Upper lobe of right lung (tissue), 1 donor: ENCODE data around the gene PIM2. TPM values are rescaled to one million over a fixed set of nuclear protein-coding genes. Genes with fewer than 3 reads are reported as not detected.
A peak's percentile ranks its signal among the peaks of the same experiment; 100 is the strongest.

ENCODE experiments used
- ATAC-seq: fragments of 200-7000 bp; cut with Tn5 transposase; one replicate; pipeline ENCODE4 v1.9.1; 2020; ENCODE audit warnings: mild to moderate bottlenecking, moderate library complexity
- DNase-seq: peaks from one replicate; pipeline ENCODE4 v3.0.0-alpha.2; 2020
- H3K27ac ChIP-seq: fragments of 200-600 bp; one replicate; pipeline ENCODE4 v1.8.0; 2022
- H3K27me3 ChIP-seq: fragments of 200-600 bp; one replicate; pipeline ENCODE4 v1.8.0; 2022; ENCODE audit warnings: mild to moderate bottlenecking
- H3K36me3 ChIP-seq: fragments of 200-600 bp; one replicate; pipeline ENCODE4 v1.8.0; 2022
- H3K4me1 ChIP-seq: fragments of 200-600 bp; one replicate; pipeline ENCODE4 v1.8.0; 2022
- H3K4me3 ChIP-seq: fragments of 200-600 bp; one replicate; pipeline ENCODE4 v1.8.0; 2022; ENCODE audit warnings: mild to moderate bottlenecking
- H3K9me3 ChIP-seq: fragments of 200-600 bp; one replicate; pipeline ENCODE4 v1.8.0; 2022
- CTCF ChIP-seq: fragments of 200-600 bp; IDR thresholded peaks from one replicate; pipeline ENCODE4 v1.8.0; 2022; ENCODE audit warnings: antibody characterized with exemption
- intact Hi-C: fragments of 100-400 bp; cut with DNase I; formaldehyde crosslinking; loops from one replicate; pipeline ENCODE4 v1.11.0; 2022
- total RNA-seq: library from RNA; stranded (reverse); fragmentation: NEBNext Ultra II Directional; extraction: Animal tissue kit (Norgen Biotek cat#: 25700); gene quantifications from one replicate; pipeline ENCODE4 v1.2.1, GENCODE V29; 2021
- donor health status: DM: no; HTN: yes; CAD: no; lungs with severe emphysema.

PIM2 gene
- total RNA-seq, 1 donor from 2014 or later, result 14.4 TPM

GRCh38 chrX:48894891-48895290 is 23.9 kb downstream of the PIM2 start:
- no peaks in the 10 kb centered on the region for H3K36me3 ChIP-seq
- peaks cover 8% of the 10 kb centered on the region for H3K4me1 ChIP-seq
- ATAC-seq (no peak), DNase-seq (no peak)
- no peaks in the 10 kb centered on the region for H3K9me3 ChIP-seq
- TF ChIP-seq CTCF, result no peak
- no peak overlapping the region for H3K4me3 ChIP-seq
- no peaks in the 10 kb centered on the region for H3K27me3 ChIP-seq
- intact Hi-C loops, result no loop called here
- no peak overlapping the region for H3K27ac ChIP-seq

- no peak for ATAC-seq
- no peak for DNase-seq
These were observed 25.1 kb downstream of the PIM2 start for GRCh38 chrX:48893556-48894348.

GRCh38 chrX:48892896-48893295 is 25.9 kb downstream of the PIM2 start:
- H3K27ac ChIP-seq, result no peak overlapping the region
- no peaks in the 10 kb centered on the region for H3K36me3 ChIP-seq
- TF ChIP-seq CTCF, result no peak
- H3K4me1 ChIP-seq, result peaks cover 5% of the 10 kb centered on the region
- DNase-seq (no peak), ATAC-seq (no peak)
- no peaks in the 10 kb centered on the region for H3K27me3 ChIP-seq
- H3K9me3 ChIP-seq, result no peaks in the 10 kb centered on the region
- H3K4me3 ChIP-seq, result no peak overlapping the region
- intact Hi-C loops, result no loop called here

More at GRCh38 chrX:48893556-48894348, 25.1 kb downstream of the PIM2 start:
- intact Hi-C loops, result no loop called here
- no peak overlapping the region for H3K4me3 ChIP-seq
- no peak overlapping the region for H3K27ac ChIP-seq
- no peak for TF ChIP-seq CTCF
- H3K9me3 ChIP-seq, result no peaks in the 10 kb centered on the region
- H3K36me3 ChIP-seq, result no peaks in the 10 kb centered on the region
- H3K27me3 ChIP-seq, result no peaks in the 10 kb centered on the region
- H3K4me1 ChIP-seq, result peaks cover 5% of the 10 kb centered on the region

GRCh38 chrX:48891402-48892288 is 27.2 kb downstream of the PIM2 start:
- H3K9me3 ChIP-seq, result no peaks in the 10 kb centered on the region
- H3K4me3 ChIP-seq, result peak overlapping the region; percentile 62
- DNase-seq (peak; percentile 91), ATAC-seq (peak; percentile 97)
- H3K4me1 ChIP-seq, result peaks cover 5% of the 10 kb centered on the region
- H3K27ac ChIP-seq, result peak overlapping the region; percentile 36
- intact Hi-C loops, result no loop called here
- H3K36me3 ChIP-seq, result no peaks in the 10 kb centered on the region
- peak; percentile 51 for TF ChIP-seq CTCF
- no peaks in the 10 kb centered on the region for H3K27me3 ChIP-seq

- ATAC-seq, result peak; percentile 51
- no peak for TF ChIP-seq CTCF
- Histone ChIP-seq H3K27ac (peak overlapping the region; percentile 36), H3K36me3 (no peaks in the 10 kb centered on the region), H3K27me3 (no peaks in the 10 kb centered on the region), H3K4me3 (peak overlapping the region; percentile 62), H3K4me1 (no peaks in the 10 kb centered on the region), H3K9me3 (no peaks in the 10 kb centered on the region)
- intact Hi-C loops, result no loop called here
- no peak for DNase-seq
These were observed 27.9 kb downstream of the PIM2 start for GRCh38 chrX:48890934-48891401.
